K562 (cell line): ENCODE measurements around the gene AMH. TPM values are rescaled to one million over a fixed set of nuclear protein-coding genes. Genes with fewer than 3 reads are reported as not detected.

ENCODE experiments used
- ATAC-seq: fragments of 200-7000 bp; cut with Tn5 transposase; 3 replicates; pipeline ENCODE4 v1.9.1; 2020; ENCODE audit warnings: moderate library complexity
- BruUV-seq: library from RNA; stranded (reverse); fragments of 400-500 nt; replicated peaks from 2 replicates; lab custom pipeline; 2021; lab: Mats Ljungman, UMichigan
- CTCF ChIA-PET: fragments of 300-600 bp; formaldehyde crosslinking; extraction: SDS; loops from one replicate; lab custom pipeline; 2021; ENCODE audit warnings: low intra/inter-chr PET ratio; lab: Yijun Ruan, JAX
- POLR2A ChIA-PET: fragments of 300-600, 350-650 bp; sonication (Branson Sonifier 250); formaldehyde crosslinking; extraction: SDS; loops from one replicate; lab custom pipeline; 2021; ENCODE audit warnings: antibody characterized with exemption, inconsistent platforms; lab: Yijun Ruan, JAX
- DNase-seq, 4 experiments: peaks; one replicate each; pipeline versions ENCODE4 v3.0.0 to v3.0.0-alpha.2; 2011 to 2018; ENCODE audit warnings: low spot score in 3 of 4, mixed read lengths in 3 of 4; ENCODE audit errors: extremely low read depth in 1 of 4
- FAIRE-seq: peaks from 2 replicates; lab custom pipeline; 2011; peaks lifted over from hg19 to GRCh38; lab: Jason Lieb, UNC
- H2AFZ ChIP-seq: 2 replicates; pipeline ENCODE4 v1.6.0; 2011; ENCODE audit warnings: low read depth, low read length, control low read depth, inconsistent platforms
- H3K27ac ChIP-seq: fragments of 200-600 bp; 3 replicates; pipeline ENCODE4 v1.8.0; 2011; ENCODE audit warnings: low read depth, mild to moderate bottlenecking, control low read depth, inconsistent platforms, low read length, moderate library complexity, mixed read lengths; ENCODE audit errors: extremely low read depth
- H3K27me3 ChIP-seq, 2 experiments: fragments of 300-600 bp in 1 of 2; 2 replicates in 1 of 2; 3 replicates in 1 of 2; pipeline versions ENCODE4 v1.6.0 to v1.8.0; 2011; ENCODE audit warnings: inconsistent platforms in 2 of 2, low read length in 2 of 2, mild to moderate bottlenecking in 1 of 2, mixed read lengths in 1 of 2, moderate library complexity in 1 of 2; ENCODE audit not compliant: control insufficient read depth in 2 of 2, insufficient read depth in 2 of 2
- H3K36me3 ChIP-seq: fragments of 300-600 bp; 3 replicates; pipeline ENCODE4 v1.8.0; 2011; ENCODE audit warnings: mild to moderate bottlenecking, low read length, inconsistent platforms; ENCODE audit not compliant: control insufficient read depth, insufficient read depth
- H3K4me1 ChIP-seq, 2 experiments: fragments of 200-600 bp in 1 of 2; replicated peaks in 1 of 2; 2 replicates in 1 of 2; 3 replicates in 1 of 2; pipeline versions ENCODE4 v1.5.1 to v1.8.0; 2011; ENCODE audit warnings: inconsistent platforms in 2 of 2, low read length in 2 of 2, mild to moderate bottlenecking in 1 of 2, mixed read lengths in 1 of 2, moderate library complexity in 1 of 2; ENCODE audit not compliant: control insufficient read depth in 2 of 2, insufficient read depth in 2 of 2
- H3K4me2 ChIP-seq: 2 replicates; pipeline ENCODE4 v1.6.1; 2011; ENCODE audit warnings: low read length, control low read depth, inconsistent platforms, mixed read lengths; ENCODE audit not compliant: insufficient read depth
- H3K4me3 ChIP-seq: fragments of 200-600 bp; sonication (generic), shearing (Covaris generic); 2 replicates; pipeline ENCODE4 v1.5.1; 2016; ENCODE audit warnings: control low read depth, inconsistent platforms
- H3K79me2 ChIP-seq: fragments of 200-600 bp; 3 replicates; pipeline ENCODE4 v1.8.0; 2011; ENCODE audit warnings: low read length, inconsistent platforms; ENCODE audit not compliant: control insufficient read depth, insufficient read depth
- H3K9ac ChIP-seq, 2 experiments: 2 replicates each; pipeline versions ENCODE4 v1.6.0 to v1.6.1; 2011; ENCODE audit warnings: low read depth in 2 of 2, low read length in 2 of 2, control low read depth in 1 of 2, inconsistent platforms in 1 of 2, mild to moderate bottlenecking in 1 of 2, mixed read lengths in 1 of 2; ENCODE audit not compliant: insufficient read depth in 1 of 2
- H3K9me1 ChIP-seq: one replicate; pipeline ENCODE4 v1.6.0; 2011; ENCODE audit warnings: inconsistent platforms, mild to moderate bottlenecking, low read length, moderate library complexity; ENCODE audit not compliant: control insufficient read depth, insufficient read depth
- H3K9me3 ChIP-seq: replicated peaks from 2 replicates; pipeline ENCODE4 v1.5.1; 2011; ENCODE audit warnings: low read depth, low read length, inconsistent platforms; ENCODE audit not compliant: control insufficient read depth, insufficient read depth
- H4K20me1 ChIP-seq: replicated peaks from 2 replicates; pipeline ENCODE4 v1.6.1; 2011; ENCODE audit warnings: low read length, inconsistent platforms, mixed read lengths; ENCODE audit not compliant: control insufficient read depth, insufficient read depth
- BRF1 ChIP-seq: IDR thresholded peaks from 3 replicates; pipeline ENCODE4 v1.6.1; 2011; ENCODE audit warnings: borderline replicate concordance, mild to moderate bottlenecking; ENCODE audit not compliant: insufficient read length; ENCODE audit errors: extremely low read depth
- ELF2 ChIP-seq: fragments of 250-450 bp; sonication (Bioruptor Pico); IDR thresholded peaks from 2 replicates; pipeline ENCODE4 v1.5.0; 2021; ENCODE audit warnings: mild to moderate bottlenecking
- HMGN3 ChIP-seq: IDR thresholded peaks from 2 replicates; pipeline ENCODE4 v1.6.1; 2011; ENCODE audit warnings: borderline replicate concordance, low read depth, mild to moderate bottlenecking, mixed read lengths, low read length; ENCODE audit not compliant: insufficient read length; ENCODE audit errors: extremely low read depth
- NUFIP1 ChIP-seq: fragments of 450-650 bp; IDR thresholded peaks from 2 replicates; pipeline ENCODE4 v1.6.1; 2018; ENCODE audit not compliant: partially characterized antibody
- POLR2G ChIP-seq: fragments of 200-400 bp; formaldehyde crosslinking; IDR thresholded peaks from 2 replicates; pipeline ENCODE4 v1.6.1; 2017; ENCODE audit warnings: low read depth, mild to moderate bottlenecking, antibody characterized with exemption, low read length, moderate library complexity
- RBFOX2 ChIP-seq: fragments of 200-400 bp; formaldehyde crosslinking; IDR thresholded peaks from 2 replicates; pipeline ENCODE4 v1.6.1; 2017; ENCODE audit warnings: low read depth, mild to moderate bottlenecking, low read length, moderate library complexity
- RBM22 ChIP-seq: fragments of 200-400 bp; formaldehyde crosslinking; IDR thresholded peaks from 2 replicates; pipeline ENCODE4 v1.6.1; 2018; ENCODE audit warnings: low read length, low read depth; ENCODE audit not compliant: poor library complexity, severe bottlenecking
- SMARCA4 ChIP-seq: fragments of 450-650 bp; IDR thresholded peaks from 2 replicates; pipeline ENCODE4 v1.6.1; 2016
- WGBS: fragments of 100-300 bp; shearing (Covaris generic); methylation state at CpG from one replicate; pipeline ENCODE4 v1.1.6; 2016; ENCODE audit warnings: low coverage, mixed read lengths; ENCODE audit not compliant: insufficient coverage; ENCODE audit errors: missing lambda C conversion rate; 5-methylcytosine and 5-hydroxymethylcytosine counted together
- in situ Hi-C: fragments of 300-500 bp; cut with MboI; formaldehyde crosslinking; loops from 4 replicates; pipeline ENCODE4 v1.15.0; 2018; ENCODE audit warnings: inconsistent platforms, mixed read lengths
- intact Hi-C: fragments of 100-400 bp; cut with micrococcal nuclease; formaldehyde crosslinking; loops from 2 replicates; pipeline ENCODE4 v1.14.2; 2022
- polyA plus RNA-seq, 8 experiments: library from polyadenylated mRNA; depleted of rRNA in 4 of 8; stranded (reverse) in 5 of 8; unstranded in 3 of 8; fragments of >200 nt; fragmentation: Nextera tagmentation in 2 of 8; fragmentation: Illumina TruSeq in 1 of 8; extraction: Ambion mirVana in 2 of 8; extraction: Trizol in 1 of 8; gene quantifications; 2 replicates each; pipeline versions ENCODE4 v1.2.1 to v1.2.3, GENCODE V29; 2011 to 2014; ENCODE audit warnings: inconsistent platforms in 1 of 8, missing spikeins in 1 of 8
- total RNA-seq, 7 experiments: library from RNA; depleted of rRNA in 6 of 7; stranded (reverse); fragments of >200 nt in 6 of 7; fragmentation: Illumina TruSeq in 2 of 7; extraction: Trizol in 2 of 7; gene quantifications; 2 replicates each; pipeline versions ENCODE4 v1.2.1 to v1.2.3, GENCODE V29; 2011 to 2021; ENCODE audit warnings: low replicate concordance in 1 of 7

Gene AMH
- total and polyA plus RNA-seq, 9 of the 15 experiments (the other 6 are each of a cell fraction or from before 2014, with no cell fraction given): 0.29 to 27.4 (median 2.6) TPM; not detected in 2

DNA sequence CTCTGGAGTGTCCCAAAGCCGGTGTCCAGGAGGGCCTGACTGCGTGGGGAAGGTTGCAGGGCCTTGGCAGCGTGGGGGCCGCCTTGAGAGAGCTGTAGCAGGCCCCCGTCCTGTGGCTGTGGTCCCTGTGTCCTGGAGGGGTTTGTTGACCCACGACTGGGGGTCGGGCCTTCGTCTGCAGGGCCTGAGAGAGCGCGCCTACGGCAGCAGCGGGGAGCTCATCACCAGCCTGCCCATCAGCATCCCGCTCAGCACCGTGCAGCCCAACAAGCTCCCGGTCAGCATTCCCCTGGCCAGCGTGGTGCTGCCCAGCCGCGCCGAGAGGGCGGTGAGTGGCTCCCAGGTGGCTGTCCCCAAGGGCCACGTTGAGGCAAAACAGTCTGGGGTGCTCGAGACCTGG, 31.5 kb upstream of the AMH start:
- ChIA-PET POLR2A (no interaction called here), CTCF (no interaction called here)
- TF ChIP-seq NUFIP1 (no peak), RBM22 (peak; percentile 89), POLR2G (peak; percentile 67)
- Histone ChIP-seq H4K20me1 (0 out of 2 replicates have a peak, but pooled peaks cover 4% of the 10 kb centered on the region), H3K79me2 (no peaks in the 10 kb centered on the region), H3K9me1 (no peaks in the 10 kb centered on the region), H3K4me2 (no peak overlapping the region), H3K4me3 (no peak overlapping the region), H3K9ac (no peak overlapping the region), H3K36me3 (peaks cover 95% of the 10 kb centered on the region; the same call in 2 of the 3 replicates), H3K4me1 (peaks cover 0 to 38% of the 10 kb centered on the region in 2 experiments; a peak in 2 of 5 replicates), H2AFZ (no peak overlapping the region), H3K9me3 (no peaks in the 10 kb centered on the region), H3K27me3 (no peaks in the 10 kb centered on the region), H3K27ac (no peak overlapping the region)
- intact Hi-C loops (no loop called here), in situ Hi-C loops (no loop called here)
- WGBS: 94% methylated on average over 16 of the region's 22 CpGs
- DNase-seq (no peak), ATAC-seq (no peak), FAIRE-seq (no peak)
- BruUV-seq: no TSS peak

DNA sequence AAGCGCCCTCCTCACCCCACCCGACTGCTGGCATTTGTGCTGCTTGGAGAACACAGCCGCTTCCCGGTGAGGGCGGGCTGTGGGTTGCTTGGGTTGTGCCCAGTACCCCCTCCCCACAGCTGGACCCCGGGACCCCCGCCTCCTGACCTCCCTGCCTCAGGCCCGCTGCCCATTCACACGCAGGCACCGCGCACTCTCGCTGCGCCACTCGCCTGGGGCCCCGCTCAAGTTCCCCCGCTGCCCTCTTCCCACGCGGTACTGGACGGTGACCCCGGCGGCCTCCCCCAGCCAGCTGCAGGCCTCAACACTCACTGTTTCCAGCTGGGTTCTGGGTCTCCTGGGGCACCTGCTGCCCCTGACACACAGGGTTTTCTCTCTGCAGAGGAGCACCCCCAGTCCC, 29.4 kb upstream of the AMH start:
- BruUV-seq: no TSS peak
- Histone ChIP-seq H4K20me1 (no peaks in the 10 kb centered on the region), H3K4me3 (no peak overlapping the region), H3K79me2 (no peaks in the 10 kb centered on the region), H3K36me3 (peaks cover 93% of the 10 kb centered on the region; the same call in 2 of the 3 replicates), H2AFZ (no peak overlapping the region), H3K27ac (no peak overlapping the region), H3K4me2 (no peak overlapping the region), H3K9me1 (no peaks in the 10 kb centered on the region), H3K9ac (no peak overlapping the region), H3K27me3 (no peaks in the 10 kb centered on the region), H3K9me3 (no peaks in the 10 kb centered on the region), H3K4me1 (peaks cover 0 to 26% of the 10 kb centered on the region in 2 experiments; a peak in 1 of 5 replicates)
- POLR2A ChIA-PET: interaction anchor here (0.6 kb wide), 1 partner anchor 537 kb away, joined by 4 read pairs; no protein-coding TSS in a partner anchor
- ATAC-seq (no peak), DNase-seq (no peak), FAIRE-seq (no peak)
- in situ Hi-C loops (no loop called here), intact Hi-C loops (no loop called here)
- 97% methylated on average over 6 of the region's 21 CpGs for WGBS
- CTCF ChIA-PET: no interaction called here
- no peak for TF ChIP-seq BRF1
- no peak for TF ChIP-seq ELF2 (CRISPR knock-in tag)
- TF ChIP-seq HMGN3: no peak
- no peak for TF ChIP-seq SMARCA4
- TF ChIP-seq RBFOX2: no peak
